ENCODE results near the gene NOA1. TPM values are rescaled to one million over a fixed set of nuclear protein-coding genes. Genes with fewer than 3 reads are reported as not detected.

The NOA1 gene
- total and polyA plus RNA-seq, 2 of the 8 experiments (the other 6 are each of a cell fraction or from before 2014, with no cell fraction given): 24.3 to 28.1 TPM

- H3K18ac ChIP-seq (ENCODE audit: extremely low read depth, low read length): no peak overlapping the region
- H3K4ac ChIP-seq (replicated peaks; ENCODE audit: insufficient read length, low read depth, low read length): no peak overlapping the region
- no peaks in the 10 kb centered on the region for H4K20me1 ChIP-seq (replicated peaks in 1 of 2; ENCODE audit: control insufficient read depth in 1 of 2, insufficient read depth in 2 of 2, low read length in 2 of 2)
- H3K23ac ChIP-seq (ENCODE audit: insufficient read length): no peak overlapping the region
- H3K79me1 ChIP-seq (ENCODE audit: low read depth, low read length): no peaks in the 10 kb centered on the region
- H3K14ac ChIP-seq (ENCODE audit: insufficient read length): no peak overlapping the region
- ChIA-PET CTCF (ENCODE audit: partially characterized antibody) (interaction anchor here (1.5 kb wide), 1 partner anchor 18 kb away, joined by 3 read pairs; no protein-coding TSS in a partner anchor), POLR2A (ENCODE audit: partially characterized antibody) (interaction anchor here (0.8 to 1.1 kb wide), 3 partner anchors 22 to 47 kb away, joined by 3 to 4 read pairs (median 3); partner anchors contain the start of gene NOA1)
- DNase-seq (ENCODE audit: low read depth in 1 of 2, low spot score in 2 of 2) (no peak), FAIRE-seq (no peak)
- 0 out of 4 replicates have a peak, but pooled peaks cover 0 to 3% of the 10 kb centered on the region in 2 experiments for H3K79me2 ChIP-seq (ENCODE audit: control insufficient read depth in 1 of 2, insufficient read depth in 2 of 2, low read length in 2 of 2)
- 96% methylated on average over 7 of the region's 7 CpGs; no CpG with 5 or more reads in 1 of the 2 experiments for WGBS, 2 experiments (ENCODE audit: extremely low coverage in 1 of 2, insufficient coverage in 1 of 2, insufficient read length in 1 of 2, insufficient replicate concordance in 2 of 2, low coverage in 1 of 2, low lambda C conversion rate in 2 of 2, missing lambda C conversion rate in 1 of 2)
- H2AFZ ChIP-seq (ENCODE audit: low read length): no peak overlapping the region
- no peak overlapping the region for H3K4me2 ChIP-seq (ENCODE audit: insufficient read depth in 1 of 2, low read depth in 2 of 2, low read length in 2 of 2)
- H2BK5ac ChIP-seq (ENCODE audit: low read depth, low read length): no peak overlapping the region
- H3K27me3 ChIP-seq (replicated peaks in 1 of 4; ENCODE audit: control insufficient read depth in 3 of 4, extremely low read depth in 1 of 4, insufficient read depth in 3 of 4, low read length in 3 of 4): no peaks in the 10 kb centered on the region
- H3K23me2 ChIP-seq (ENCODE audit: low read depth, low read length): no peaks in the 10 kb centered on the region; the same call in 1 of the 2 replicates
- H3K9ac ChIP-seq (replicated peaks in 1 of 4; ENCODE audit: extremely low read depth in 1 of 4, low read depth in 3 of 4, low read length in 3 of 4): no peak overlapping the region
- H2BK12ac ChIP-seq (ENCODE audit: low read depth, low read length): no peak overlapping the region
- H4K5ac ChIP-seq (ENCODE audit: insufficient read length, low read depth, low read length): no peak overlapping the region
- H3K4me1 ChIP-seq (replicated peaks in 1 of 4; ENCODE audit: control insufficient read depth in 3 of 4, insufficient read depth in 4 of 4, low read length in 3 of 4): no peaks in the 10 kb centered on the region
- no peaks in the 10 kb centered on the region for H3K9me3 ChIP-seq (ENCODE audit: insufficient read depth in 2 of 2, low read depth in 1 of 2, low read length in 1 of 2)
- H3K4me3 ChIP-seq (ENCODE audit: extremely low read depth in 1 of 4, insufficient read depth in 2 of 4, low read depth in 3 of 4, low read length in 4 of 4): no peak overlapping the region
- no peak overlapping the region for H2AK5ac ChIP-seq (ENCODE audit: low read depth, low read length)
- H4K91ac ChIP-seq (replicated peaks; ENCODE audit: insufficient read length, low read length): no peak overlapping the region
- H4K8ac ChIP-seq (ENCODE audit: extremely low read depth, insufficient read depth, low read length): no peak overlapping the region
- no peak overlapping the region for H2BK120ac ChIP-seq (replicated peaks; ENCODE audit: low read depth, low read length)
- H3K56ac ChIP-seq (replicated peaks; ENCODE audit: insufficient read length, low read depth, low read length): no peak overlapping the region
- no peak overlapping the region for H2BK20ac ChIP-seq (ENCODE audit: low read length)
- no peak overlapping the region for H2BK15ac ChIP-seq (ENCODE audit: low read length)
- H3K27ac ChIP-seq (ENCODE audit: low read depth, low read length): no peak overlapping the region
- H3K36me3 ChIP-seq (ENCODE audit: control insufficient read depth in 2 of 4, insufficient read depth in 4 of 4, low read length in 3 of 4): peaks cover 7 to 45% (median 17%) of the 10 kb centered on the region in 4 experiments; a peak in 7 of 8 replicates
- no peak for TF ChIP-seq EZH2 (IDR thresholded peaks at IDR 0.05; ENCODE audit: low read depth, low read length, severe bottlenecking)
- no peak for TF ChIP-seq USF2 (IDR thresholded peaks at IDR 0.05; ENCODE audit: low read length)
- TF ChIP-seq TBP (IDR thresholded peaks at IDR 0.05; ENCODE audit: low read depth, low read length): no peak
- no peak for TF ChIP-seq CHD2 (IDR thresholded peaks at IDR 0.05; ENCODE audit: low read length)
- no peak for TF ChIP-seq KDM1A (IDR thresholded peaks at IDR 0.05; ENCODE audit: borderline replicate concordance, low read length)
- TF ChIP-seq ATF2 (IDR thresholded peaks at IDR 0.05; ENCODE audit: low read length): no peak
- TF ChIP-seq CHD1 (IDR thresholded peaks at IDR 0.05; ENCODE audit: low read depth, low read length): no peak
- no peak for TF ChIP-seq RFX5 (IDR thresholded peaks at IDR 0.05; ENCODE audit: borderline replicate concordance, low read depth, low read length)
- TF ChIP-seq POLR2A (IDR thresholded peaks at IDR 0.05; ENCODE audit: control extremely low read depth in 1 of 2, low read depth in 2 of 2, low read length in 2 of 2): no peak
- TF ChIP-seq NRF1 (IDR thresholded peaks at IDR 0.05; ENCODE audit: low read depth, low read length): no peak
- no peak for TF ChIP-seq GABPA (IDR thresholded peaks at IDR 0.05; ENCODE audit: borderline replicate concordance, insufficient read depth, low read length)
- no peak for TF ChIP-seq TCF12 (IDR thresholded peaks at IDR 0.05; ENCODE audit: low read depth, low read length)
These were observed 46.8 kb downstream of the NOA1 start for GRCh38 chr4:56930638-56931037.

All from H1 (cell line).